ENCODE results near the gene SPIC.

The SPIC gene

GRCh38 chr12:101480849-101481248 lies 5.7 kb downstream of the SPIC start:
- Histone ChIP-seq H2AFZ (ENCODE audit: low read depth, low read length) (no peak overlapping the region), H4K20me1 (ENCODE audit: insufficient read depth, low read length) (no peaks in the 10 kb centered on the region), H3K4me3 (ENCODE audit: low read length) (no peak overlapping the region), H3K27me3 (ENCODE audit: low read depth, low read length) (no peaks in the 10 kb centered on the region), H3K36me3 (replicated peaks; ENCODE audit: low read depth, low read length) (peaks cover 35% of the 10 kb centered on the region), H3K79me2 (ENCODE audit: low read length) (peaks cover 10% of the 10 kb centered on the region), H3K4me1 (ENCODE audit: low read length) (no peaks in the 10 kb centered on the region), H3K27ac (ENCODE audit: low read length) (no peak overlapping the region), H3K4me2 (ENCODE audit: low read length) (no peak overlapping the region), H3K9ac (ENCODE audit: low read length) (no peak overlapping the region), H3K9me3 (ENCODE audit: insufficient read depth, low read length) (no peaks in the 10 kb centered on the region)
- no peak for TF ChIP-seq CTCF (IDR thresholded peaks at IDR 0.05; ENCODE audit: low read depth, low read length)
- TF ChIP-seq EZH2phosphoT487 (IDR thresholded peaks at IDR 0.05; ENCODE audit: low read depth) = no peak

GRCh38 chr12:101485021-101485420 lies 9.9 kb downstream of the SPIC start:
- Histone ChIP-seq H3K36me3 (replicated peaks; ENCODE audit: low read depth, low read length) (peaks cover 24% of the 10 kb centered on the region), H3K27ac (ENCODE audit: low read length) (no peak overlapping the region), H3K4me3 (ENCODE audit: low read length) (no peak overlapping the region), H3K9ac (ENCODE audit: low read length) (no peak overlapping the region), H3K27me3 (ENCODE audit: low read depth, low read length) (no peaks in the 10 kb centered on the region), H3K79me2 (ENCODE audit: low read length) (no peaks in the 10 kb centered on the region), H3K4me1 (ENCODE audit: low read length) (no peaks in the 10 kb centered on the region), H2AFZ (ENCODE audit: low read depth, low read length) (no peak overlapping the region), H4K20me1 (ENCODE audit: insufficient read depth, low read length) (no peaks in the 10 kb centered on the region), H3K4me2 (ENCODE audit: low read length) (no peak overlapping the region), H3K9me3 (ENCODE audit: insufficient read depth, low read length) (no peaks in the 10 kb centered on the region)
- TF ChIP-seq EZH2phosphoT487 (IDR thresholded peaks at IDR 0.05; ENCODE audit: low read depth) (no peak), CTCF (IDR thresholded peaks at IDR 0.05; ENCODE audit: low read depth, low read length) (no peak)

DNA sequence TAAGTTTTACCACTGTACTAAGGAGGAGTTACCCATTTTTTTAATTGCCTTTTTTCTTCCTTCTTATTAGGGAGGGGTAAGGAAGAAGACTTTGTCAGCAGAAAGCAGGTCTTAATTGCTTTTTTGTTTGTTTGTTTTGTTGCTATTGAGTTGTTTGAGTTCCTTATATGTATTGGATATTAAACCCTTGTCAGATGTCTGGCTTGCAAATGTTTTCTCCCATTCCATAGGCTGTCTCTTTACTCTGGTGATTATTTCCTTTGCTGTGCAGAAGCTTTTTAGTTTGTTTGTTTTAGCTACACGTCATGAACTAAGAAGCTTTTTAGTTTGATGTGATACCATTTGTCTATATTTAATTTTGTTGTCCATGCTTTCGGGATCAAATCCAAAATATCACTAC lies 13.3 kb downstream of the SPIC start:
- no peak overlapping the region for H2AFZ ChIP-seq (ENCODE audit: low read depth, low read length)
- H3K79me2 ChIP-seq (ENCODE audit: low read length) = no peaks in the 10 kb centered on the region
- no peaks in the 10 kb centered on the region for H4K20me1 ChIP-seq (ENCODE audit: insufficient read depth, low read length)
- no peak overlapping the region for H3K9ac ChIP-seq (ENCODE audit: low read length)
- H3K4me2 ChIP-seq (ENCODE audit: low read length) = no peak overlapping the region
- H3K27me3 ChIP-seq (ENCODE audit: low read depth, low read length) = no peaks in the 10 kb centered on the region
- TF ChIP-seq CTCF (IDR thresholded peaks at IDR 0.05; ENCODE audit: low read depth, low read length) = no peak
- TF ChIP-seq EZH2phosphoT487 (IDR thresholded peaks at IDR 0.05; ENCODE audit: low read depth) = no peak
- H3K36me3 ChIP-seq (replicated peaks; ENCODE audit: low read depth, low read length) = peaks cover 12% of the 10 kb centered on the region
- no peaks in the 10 kb centered on the region for H3K4me1 ChIP-seq (ENCODE audit: low read length)
- H3K27ac ChIP-seq (ENCODE audit: low read length) = no peak overlapping the region
- H3K4me3 ChIP-seq (ENCODE audit: low read length) = no peak overlapping the region
- no peaks in the 10 kb centered on the region for H3K9me3 ChIP-seq (ENCODE audit: insufficient read depth, low read length)

- Histone ChIP-seq H3K4me1 (ENCODE audit: low read length) (no peaks in the 10 kb centered on the region), H3K9ac (ENCODE audit: low read length) (no peak overlapping the region), H3K4me2 (ENCODE audit: low read length) (no peak overlapping the region), H3K4me3 (ENCODE audit: low read length) (no peak overlapping the region), H3K27me3 (ENCODE audit: low read depth, low read length) (no peaks in the 10 kb centered on the region), H2AFZ (ENCODE audit: low read depth, low read length) (no peak overlapping the region), H3K27ac (ENCODE audit: low read length) (no peak overlapping the region), H3K9me3 (ENCODE audit: insufficient read depth, low read length) (no peaks in the 10 kb centered on the region), H4K20me1 (ENCODE audit: insufficient read depth, low read length) (no peaks in the 10 kb centered on the region), H3K36me3 (replicated peaks; ENCODE audit: low read depth, low read length) (peaks cover 7% of the 10 kb centered on the region), H3K79me2 (ENCODE audit: low read length) (no peaks in the 10 kb centered on the region)
- peak; percentile 69 for TF ChIP-seq CTCF (IDR thresholded peaks at IDR 0.05; ENCODE audit: low read depth, low read length)
- TF ChIP-seq EZH2phosphoT487 (IDR thresholded peaks at IDR 0.05; ENCODE audit: low read depth) = no peak
Observed at GRCh38 chr12:101490286-101490920, 15.3 kb downstream of the SPIC start.

All from OCI-LY3 (cell line).